HEK293T (cell line): ENCODE measurements around the gene NFASC.

ENCODE experiments used
- ARNT ChIP-seq: fragments of 450-650 bp; IDR thresholded peaks from 2 replicates; pipeline ENCODE4 v1.6.1; 2017; ENCODE audit warnings: mild to moderate bottlenecking
- BHLHE40 ChIP-seq: fragments of 450-650 bp; IDR thresholded peaks from 2 replicates; pipeline ENCODE4 v1.6.1; 2016; ENCODE audit warnings: mild to moderate bottlenecking, moderate library complexity, borderline replicate concordance
- FOXA1 ChIP-seq: fragments of 450-650 bp; IDR thresholded peaks from 2 replicates; pipeline ENCODE4 v1.6.1; 2016; ENCODE audit warnings: mild to moderate bottlenecking
- FOXK2 ChIP-seq: fragments of 450-650 bp; IDR thresholded peaks from 2 replicates; pipeline ENCODE4 v1.6.1; 2016; ENCODE audit warnings: mild to moderate bottlenecking
- FOXM1 ChIP-seq: fragments of 450-650 bp; IDR thresholded peaks from 2 replicates; pipeline ENCODE4 v1.6.1; 2017; ENCODE audit warnings: mild to moderate bottlenecking, borderline replicate concordance
- HDGF ChIP-seq: fragments of 450-650 bp; IDR thresholded peaks from 2 replicates; pipeline ENCODE4 v1.6.1; 2017; ENCODE audit warnings: antibody characterized with exemption, borderline replicate concordance
- NFRKB ChIP-seq: fragments of 450-650 bp; IDR thresholded peaks from 2 replicates; pipeline ENCODE4 v1.6.1; 2016; ENCODE audit warnings: mild to moderate bottlenecking, moderate library complexity
- SP1 ChIP-seq: fragments of 450-650 bp; IDR thresholded peaks from 2 replicates; pipeline ENCODE4 v1.6.1; 2017
- SUZ12 ChIP-seq: fragments of 450-650 bp; IDR thresholded peaks from 2 replicates; pipeline ENCODE4 v1.6.1; 2016; ENCODE audit warnings: mild to moderate bottlenecking
- ZNF384 ChIP-seq: fragments of 450-650 bp; IDR thresholded peaks from 2 replicates; pipeline ENCODE4 v1.6.1; 2016
- TF ChIP-seq, protein P1 (sequence below): fragments of 450-650 bp; IDR thresholded peaks from 2 replicates; pipeline ENCODE4 v1.6.1; 2016

DNA sequence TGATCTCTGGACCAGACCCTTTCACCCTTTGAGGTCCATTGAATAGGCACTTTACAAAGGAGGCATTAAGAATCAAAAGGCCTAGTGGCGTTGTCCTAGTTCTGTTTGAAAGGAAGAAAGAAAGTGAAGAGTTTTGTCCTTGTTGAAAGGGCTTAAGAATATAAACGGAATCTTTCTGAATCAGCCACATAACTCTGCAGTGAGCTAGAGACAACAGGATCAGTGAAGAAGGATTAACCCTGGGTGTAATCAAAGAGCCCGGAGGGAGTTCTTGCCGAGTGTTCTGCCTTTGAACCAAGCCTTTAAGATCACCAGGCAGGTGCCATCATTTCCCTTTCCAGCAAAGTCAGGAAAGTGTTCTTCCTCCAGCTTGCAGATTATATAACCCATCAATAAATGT, 117.5 kb downstream of the NFASC start:
- TF ChIP-seq FOXM1 (no peak), ZNF384 (no peak), SUZ12 (no peak), FOXA1 (no peak), FOXK2 (no peak), BHLHE40 (no peak), SP1 (no peak), HDGF (no peak), NFRKB (no peak), ARNT (no peak)
- TF ChIP-seq, protein P1, sequence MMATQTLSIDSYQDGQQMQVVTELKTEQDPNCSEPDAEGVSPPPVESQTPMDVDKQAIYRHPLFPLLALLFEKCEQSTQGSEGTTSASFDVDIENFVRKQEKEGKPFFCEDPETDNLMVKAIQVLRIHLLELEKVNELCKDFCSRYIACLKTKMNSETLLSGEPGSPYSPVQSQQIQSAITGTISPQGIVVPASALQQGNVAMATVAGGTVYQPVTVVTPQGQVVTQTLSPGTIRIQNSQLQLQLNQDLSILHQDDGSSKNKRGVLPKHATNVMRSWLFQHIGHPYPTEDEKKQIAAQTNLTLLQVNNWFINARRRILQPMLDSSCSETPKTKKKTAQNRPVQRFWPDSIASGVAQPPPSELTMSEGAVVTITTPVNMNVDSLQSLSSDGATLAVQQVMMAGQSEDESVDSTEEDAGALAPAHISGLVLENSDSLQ = no peak
